NOMO-1 treated with dmso at 0.1 percent for 144 hours (cell line): ENCODE data around the gene LONP1.

Experiments used
- DNase-seq: peaks from one replicate; lab custom pipeline; 2025; ENCODE audit not compliant: unreplicated experiment; lab: John Stamatoyannopoulos, UW

The LONP1 gene

DNA sequence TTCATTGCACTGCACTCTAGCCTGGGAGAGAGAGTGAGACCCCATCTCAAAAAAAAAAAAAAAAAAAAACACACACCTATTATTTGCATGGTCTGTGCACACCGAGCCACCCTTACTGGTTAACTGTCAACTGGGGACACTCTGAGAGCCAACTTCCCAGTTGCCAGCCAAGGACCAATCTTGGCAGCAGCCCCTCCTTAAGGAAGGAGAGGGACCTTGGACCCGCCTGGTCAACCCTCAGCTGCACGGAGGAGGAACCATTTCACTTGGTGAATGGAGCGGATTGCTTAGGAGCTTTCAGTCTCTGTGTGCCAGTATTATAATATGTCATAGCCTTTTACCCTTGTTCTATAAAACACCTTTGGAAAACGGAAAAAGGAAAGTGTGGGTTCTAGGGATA lies 64.5 kb downstream of the LONP1 start:
- no peak for DNase-seq

DNA sequence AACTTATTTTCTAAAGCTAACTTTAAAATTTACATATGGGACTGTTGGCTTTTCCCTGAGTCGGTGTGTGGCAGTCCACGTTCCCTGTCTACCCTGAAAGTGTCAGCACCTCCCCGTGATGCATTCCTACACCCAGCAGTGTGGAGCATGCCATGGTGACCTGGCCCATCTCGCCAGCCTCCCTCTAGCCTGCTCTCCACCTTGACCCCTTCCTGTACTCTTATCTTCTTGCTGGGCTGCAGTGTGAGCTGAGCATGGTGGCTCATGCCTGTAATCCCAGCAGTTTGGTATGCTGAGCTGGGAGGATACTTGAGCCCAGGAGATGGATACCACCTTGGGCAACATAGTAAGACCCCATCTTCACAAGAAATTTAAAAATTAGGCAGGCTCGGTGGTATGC lies 65.0 kb downstream of the LONP1 start:
- DNase-seq, result no peak

DNA sequence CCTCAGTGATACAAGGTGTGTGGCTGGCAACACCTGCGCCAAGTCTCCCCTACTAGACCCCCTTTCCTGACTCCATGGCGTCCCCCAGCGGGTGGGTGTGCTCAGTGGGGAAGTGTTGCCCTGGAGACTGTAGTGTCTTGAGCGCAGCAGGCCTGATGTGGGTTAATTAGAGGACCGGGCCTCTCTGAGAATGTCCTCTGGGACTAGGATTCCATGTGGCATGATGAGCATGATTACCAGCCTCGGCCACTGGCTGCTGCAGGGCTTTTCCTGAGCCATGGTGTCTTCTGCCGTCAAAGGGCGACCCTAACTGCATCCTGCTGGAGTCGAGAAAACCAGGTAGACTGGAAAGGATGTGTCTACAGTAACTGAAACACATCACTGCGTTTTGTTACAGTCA lies 67.7 kb downstream of the LONP1 start:
- DNase-seq, result no peak

DNA sequence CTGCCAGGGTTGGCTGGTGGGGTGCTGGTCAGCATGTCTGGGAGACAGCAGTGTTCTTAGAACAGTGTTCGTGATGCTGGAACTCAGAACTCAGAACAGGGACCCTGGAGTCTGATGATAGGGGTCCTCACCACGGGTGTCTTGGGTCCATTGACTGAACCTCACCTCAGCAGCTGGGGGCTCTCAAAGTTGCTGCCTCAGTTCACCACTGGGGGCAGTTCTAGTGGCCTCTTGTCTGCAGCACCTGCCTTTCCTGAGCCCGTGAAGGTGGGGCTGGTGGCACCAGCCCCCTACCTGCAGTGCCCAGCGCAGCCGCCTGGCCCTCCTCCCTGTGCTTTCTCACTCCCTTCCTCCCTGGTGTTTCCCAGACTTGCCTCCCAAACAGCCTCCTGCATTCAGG lies 68.6 kb downstream of the LONP1 start:
- DNase-seq, result no peak

DNA sequence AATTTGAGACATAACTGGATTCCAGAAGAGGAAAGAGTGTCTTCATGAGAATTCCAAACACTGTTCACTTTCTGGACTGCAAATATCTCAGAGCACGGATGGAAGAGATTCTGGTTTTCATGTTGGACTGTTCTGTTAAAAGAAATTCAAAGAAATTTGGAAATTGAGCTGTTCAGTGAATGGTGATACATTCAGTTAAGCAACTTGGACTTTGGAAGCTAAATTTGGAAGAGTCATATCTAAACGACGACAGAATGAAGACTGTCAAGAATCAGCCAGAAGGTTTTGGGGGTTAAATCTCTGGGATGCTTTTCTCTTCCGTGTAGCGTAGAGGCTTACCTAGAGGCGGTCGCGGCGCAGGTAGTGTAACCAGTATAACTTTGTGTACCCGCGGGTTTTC lies 71.5 kb downstream of the LONP1 start:
- no peak for DNase-seq

DNA sequence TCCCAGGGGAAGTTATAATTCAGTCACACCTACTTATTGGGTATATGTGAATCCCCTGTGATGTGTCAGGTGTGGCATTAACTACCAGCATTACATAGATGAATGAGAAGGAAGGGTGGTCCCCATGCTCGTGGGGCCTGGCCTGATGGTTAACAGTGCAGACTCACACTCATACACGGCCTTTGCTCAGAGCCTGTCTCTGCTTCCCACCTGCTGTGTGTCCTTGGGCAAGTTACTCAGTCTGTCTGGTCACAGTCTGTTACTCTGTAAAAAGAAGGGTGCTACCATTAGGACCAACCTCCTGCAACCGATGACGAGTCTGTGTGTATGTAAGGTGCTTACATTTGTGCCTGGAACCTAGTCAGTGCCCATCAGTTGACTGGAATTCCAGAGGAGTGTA lies 73.2 kb downstream of the LONP1 start:
- no peak for DNase-seq

DNA sequence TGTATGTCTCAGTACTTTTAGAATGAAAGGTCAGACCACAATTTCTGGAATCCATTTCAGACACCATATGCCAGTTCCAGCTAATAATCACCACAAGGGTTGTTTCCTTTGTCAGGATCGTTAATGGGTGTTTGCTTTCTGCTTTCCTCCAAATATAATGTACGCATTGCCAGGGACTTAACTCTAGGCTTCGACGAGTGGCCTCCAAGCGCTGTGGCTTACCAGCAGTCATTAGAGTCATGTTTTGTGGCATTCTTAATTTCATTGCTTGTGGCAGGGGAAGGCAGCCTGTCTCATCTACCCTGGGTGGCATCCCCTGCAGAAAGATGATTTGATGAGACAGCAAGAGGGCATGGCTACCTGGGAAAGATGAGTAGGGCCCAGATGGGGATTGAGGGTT lies 74.5 kb downstream of the LONP1 start:
- no peak for DNase-seq

DNA sequence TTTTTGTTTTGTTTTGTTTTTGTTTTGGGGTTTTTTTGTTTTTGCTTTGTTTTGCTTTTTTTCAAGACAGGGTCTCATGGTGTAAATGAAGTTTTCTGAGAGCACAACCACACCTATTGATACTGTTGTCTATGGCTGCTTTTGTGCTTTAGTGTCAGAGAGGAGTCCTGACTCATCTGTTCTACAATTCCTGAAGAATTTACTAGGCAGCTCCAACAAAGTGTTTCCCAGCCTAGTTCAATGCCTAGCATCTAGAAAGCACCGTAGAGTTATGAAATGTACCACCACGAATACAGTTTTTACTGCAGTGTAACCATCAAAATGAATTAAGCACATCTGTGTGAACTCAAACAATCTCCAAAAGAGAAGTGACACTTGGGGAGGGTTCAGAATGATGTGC lies 75.9 kb downstream of the LONP1 start:
- DNase-seq, result no peak

DNA sequence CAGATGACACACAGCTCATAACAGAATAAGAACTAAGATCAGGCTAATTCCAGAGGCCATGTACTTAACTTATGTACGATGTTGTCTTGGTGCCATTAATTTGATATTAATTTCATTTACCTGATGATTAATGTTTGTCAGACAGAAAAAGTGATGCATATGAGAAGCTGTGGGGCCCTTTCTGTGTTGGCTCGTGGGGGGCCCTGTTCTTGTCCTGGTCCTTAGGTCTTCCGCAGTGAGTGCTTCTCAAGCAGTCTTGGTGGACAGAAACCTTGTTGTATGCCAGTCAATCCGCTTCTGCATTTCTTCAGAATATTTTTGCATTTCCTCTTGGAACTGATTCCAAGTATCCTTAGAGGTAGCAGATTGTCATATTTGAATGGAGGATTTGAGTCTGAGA lies 76.9 kb downstream of the LONP1 start:
- no peak for DNase-seq

DNA sequence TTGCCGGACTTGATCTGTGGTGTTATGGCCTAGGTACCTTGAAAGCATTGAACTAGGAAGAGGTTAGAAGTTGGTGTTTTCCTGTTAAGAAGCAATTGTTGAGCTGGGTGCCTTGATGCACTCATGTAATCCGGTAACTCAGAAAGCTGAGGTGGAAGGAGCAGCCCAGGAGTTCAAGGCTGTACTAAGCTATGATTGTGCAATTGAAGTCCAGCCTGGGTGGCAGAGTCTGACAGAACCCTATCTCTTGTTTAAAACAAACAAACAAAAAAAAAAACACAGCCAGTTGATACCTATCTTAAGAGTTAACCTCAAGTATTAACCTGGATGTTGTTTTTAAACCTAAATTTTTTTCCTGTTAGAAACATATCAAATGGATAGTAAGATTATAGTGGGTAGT lies 77.7 kb downstream of the LONP1 start:
- no peak for DNase-seq
